ENCODE results near the gene KLKB1. TPM values are rescaled to one million over a fixed set of nuclear protein-coding genes. Genes with fewer than 3 reads are reported as not detected.

Gene KLKB1
- total RNA-seq, 2 donors from 2014 or later: 1.6 to 2.6 TPM

DNA sequence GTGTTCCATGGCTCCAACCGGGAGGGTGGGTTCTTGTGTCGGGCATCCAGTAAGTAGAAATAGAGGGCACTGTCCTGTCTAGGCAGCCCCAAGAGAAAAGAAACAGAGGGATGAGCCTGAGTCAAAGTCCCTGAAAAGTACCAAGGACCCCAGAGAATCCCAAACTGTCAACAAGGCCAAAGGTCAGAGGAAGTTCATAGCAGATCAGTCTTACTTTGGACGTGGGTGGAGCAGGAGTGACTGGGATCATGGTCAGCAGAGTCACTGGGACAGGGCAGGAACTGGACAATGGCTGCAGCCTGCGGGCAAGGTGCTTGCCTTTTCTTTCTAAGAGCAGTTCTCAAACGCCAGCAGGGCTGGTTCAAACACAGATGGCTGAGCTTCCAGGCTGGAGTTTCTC lies 56.0 kb downstream of the KLKB1 start:
- no peak for DNase-seq (ENCODE audit: low spot score)
- no peaks in the 10 kb centered on the region for H3K27me3 ChIP-seq (replicated peaks; ENCODE audit: insufficient read depth)
- H3K36me3 ChIP-seq: no peaks in the 10 kb centered on the region
- ATAC-seq (ENCODE audit: insufficient number of reproducible peaks, low FRiP score, low read depth): no peak
- no peaks in the 10 kb centered on the region for H3K4me1 ChIP-seq (ENCODE audit: control insufficient read depth in 1 of 2, low read depth in 2 of 2)
- TF ChIP-seq, protein P1, sequence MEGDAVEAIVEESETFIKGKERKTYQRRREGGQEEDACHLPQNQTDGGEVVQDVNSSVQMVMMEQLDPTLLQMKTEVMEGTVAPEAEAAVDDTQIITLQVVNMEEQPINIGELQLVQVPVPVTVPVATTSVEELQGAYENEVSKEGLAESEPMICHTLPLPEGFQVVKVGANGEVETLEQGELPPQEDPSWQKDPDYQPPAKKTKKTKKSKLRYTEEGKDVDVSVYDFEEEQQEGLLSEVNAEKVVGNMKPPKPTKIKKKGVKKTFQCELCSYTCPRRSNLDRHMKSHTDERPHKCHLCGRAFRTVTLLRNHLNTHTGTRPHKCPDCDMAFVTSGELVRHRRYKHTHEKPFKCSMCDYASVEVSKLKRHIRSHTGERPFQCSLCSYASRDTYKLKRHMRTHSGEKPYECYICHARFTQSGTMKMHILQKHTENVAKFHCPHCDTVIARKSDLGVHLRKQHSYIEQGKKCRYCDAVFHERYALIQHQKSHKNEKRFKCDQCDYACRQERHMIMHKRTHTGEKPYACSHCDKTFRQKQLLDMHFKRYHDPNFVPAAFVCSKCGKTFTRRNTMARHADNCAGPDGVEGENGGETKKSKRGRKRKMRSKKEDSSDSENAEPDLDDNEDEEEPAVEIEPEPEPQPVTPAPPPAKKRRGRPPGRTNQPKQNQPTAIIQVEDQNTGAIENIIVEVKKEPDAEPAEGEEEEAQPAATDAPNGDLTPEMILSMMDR (IDR thresholded peaks at IDR 0.05): no peak
- H3K4me3 ChIP-seq: no peak overlapping the region
- no peaks in the 10 kb centered on the region for H3K9me3 ChIP-seq
- no peak overlapping the region for H3K27ac ChIP-seq

DNA sequence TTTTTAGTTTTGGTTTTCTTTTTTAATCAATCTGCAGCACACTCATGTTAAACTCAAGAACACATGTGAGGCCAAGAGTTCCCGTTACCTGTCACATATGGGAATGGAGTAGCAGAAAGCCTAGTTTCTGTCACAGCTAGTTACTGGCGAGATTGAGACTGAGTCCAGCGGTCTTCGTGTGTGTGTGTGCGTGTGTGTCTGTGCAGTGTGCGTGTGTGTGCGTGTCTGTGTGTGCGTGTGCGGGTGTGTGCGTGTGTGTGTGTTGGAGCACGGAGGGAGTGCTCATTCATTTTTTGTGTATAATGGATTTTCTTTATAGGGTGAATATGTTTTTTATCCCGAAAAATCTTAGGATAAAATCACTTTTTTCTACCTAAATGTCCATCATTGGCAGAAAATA lies 57.8 kb downstream of the KLKB1 start:
- H3K27me3 ChIP-seq (replicated peaks; ENCODE audit: insufficient read depth): no peaks in the 10 kb centered on the region
- H3K27ac ChIP-seq: no peak overlapping the region
- no peaks in the 10 kb centered on the region for H3K36me3 ChIP-seq
- DNase-seq (ENCODE audit: low spot score) (no peak), ATAC-seq (ENCODE audit: insufficient number of reproducible peaks, low FRiP score, low read depth) (no peak)
- H3K9me3 ChIP-seq: no peaks in the 10 kb centered on the region
- no peak overlapping the region for H3K4me3 ChIP-seq
- no peaks in the 10 kb centered on the region for H3K4me1 ChIP-seq (ENCODE audit: control insufficient read depth in 1 of 2, low read depth in 2 of 2)
- TF ChIP-seq, protein P1 (IDR thresholded peaks at IDR 0.05): no peak

GRCh38 chr4:186286581-186286980 lies 59.3 kb downstream of the KLKB1 start:
- Histone ChIP-seq H3K27ac (no peak overlapping the region), H3K36me3 (no peaks in the 10 kb centered on the region), H3K9me3 (no peaks in the 10 kb centered on the region), H3K27me3 (replicated peaks; ENCODE audit: insufficient read depth) (no peaks in the 10 kb centered on the region), H3K4me1 (ENCODE audit: control insufficient read depth in 1 of 2, low read depth in 2 of 2) (no peaks in the 10 kb centered on the region), H3K4me3 (no peak overlapping the region)
- no peak for ATAC-seq (ENCODE audit: insufficient number of reproducible peaks, low FRiP score, low read depth)
- no peak for DNase-seq (ENCODE audit: low spot score)
- TF ChIP-seq, protein P1 (IDR thresholded peaks at IDR 0.05): no peak

GRCh38 chr4:186291256-186291890 lies 64.1 kb downstream of the KLKB1 start:
- Histone ChIP-seq H3K36me3 (no peaks in the 10 kb centered on the region), H3K4me3 (no peak overlapping the region), H3K27ac (no peak overlapping the region), H3K9me3 (no peaks in the 10 kb centered on the region), H3K27me3 (replicated peaks; ENCODE audit: insufficient read depth) (no peaks in the 10 kb centered on the region), H3K4me1 (ENCODE audit: control insufficient read depth in 1 of 2, low read depth in 2 of 2) (no peaks in the 10 kb centered on the region)
- DNase-seq (ENCODE audit: low spot score) (no peak), ATAC-seq (ENCODE audit: insufficient number of reproducible peaks, low FRiP score, low read depth) (no peak)
- TF ChIP-seq, protein P1 (IDR thresholded peaks at IDR 0.05): no peak

DNA sequence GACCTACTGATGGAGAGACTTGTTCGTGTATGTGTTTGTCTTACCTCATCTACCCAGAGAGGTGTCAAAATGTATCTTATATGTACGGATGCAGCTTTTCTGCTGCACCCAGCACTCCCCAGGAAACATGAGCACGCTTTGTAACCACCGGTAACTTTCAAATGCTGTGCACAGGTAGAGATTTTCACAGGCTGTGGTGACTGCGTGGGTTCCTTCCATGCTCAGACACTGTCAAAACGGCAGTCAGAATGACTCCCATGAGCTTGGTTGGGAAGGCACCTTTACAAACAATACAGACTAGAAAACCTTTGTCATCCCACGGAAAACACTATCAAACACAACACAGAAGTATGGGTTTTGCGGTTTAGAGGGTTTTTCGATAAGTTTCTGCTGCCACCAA lies 66.9 kb downstream of the KLKB1 start:
- Histone ChIP-seq H3K9me3 (no peaks in the 10 kb centered on the region), H3K27ac (no peak overlapping the region), H3K4me1 (ENCODE audit: control insufficient read depth in 1 of 2, low read depth in 2 of 2) (no peaks in the 10 kb centered on the region), H3K36me3 (no peaks in the 10 kb centered on the region), H3K27me3 (replicated peaks; ENCODE audit: insufficient read depth) (no peaks in the 10 kb centered on the region), H3K4me3 (no peak overlapping the region)
- no peak for DNase-seq (ENCODE audit: low spot score)
- TF ChIP-seq, protein P1 (IDR thresholded peaks at IDR 0.05): no peak
- no peak for ATAC-seq (ENCODE audit: insufficient number of reproducible peaks, low FRiP score, low read depth)

All from thoracic aorta (tissue), 2 donors.